Measurements from ENCODE around the gene DEFB132. TPM values are rescaled to one million over a fixed set of nuclear protein-coding genes. Genes with fewer than 3 reads are reported as not detected.

DEFB132 gene
- total and polyA plus RNA-seq, 9 of the 15 experiments (the other 6 are each of a cell fraction or from before 2014, with no cell fraction given), result not detected

DNA sequence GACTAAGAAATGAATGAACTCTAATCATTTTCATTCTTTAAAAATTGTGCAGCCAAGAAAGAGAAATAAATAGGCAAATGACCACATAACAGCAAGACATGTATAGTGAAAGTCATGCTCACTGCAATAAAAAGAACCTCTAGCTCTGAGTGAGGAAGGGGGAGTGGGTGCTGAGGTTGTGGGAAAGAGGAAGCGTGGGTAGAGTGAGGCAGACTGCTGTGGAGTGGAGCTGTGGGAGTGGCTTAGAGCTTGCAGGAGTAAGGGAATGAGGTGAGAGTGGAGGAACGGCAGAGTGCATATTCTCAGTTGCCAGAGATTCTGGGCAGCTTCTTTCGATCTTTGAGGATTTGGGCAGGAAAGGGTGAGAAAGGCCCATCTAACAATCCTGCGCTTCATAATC lies 20.0 kb upstream of the DEFB132 start:
- Histone ChIP-seq H3K36me3 (ENCODE audit: control insufficient read depth, insufficient read depth, low read length) (no peaks in the 10 kb centered on the region), H3K9me3 (replicated peaks; ENCODE audit: control insufficient read depth, insufficient read depth, low read depth, low read length) (no peaks in the 10 kb centered on the region), H3K4me1 (replicated peaks in 1 of 2; ENCODE audit: control insufficient read depth in 2 of 2, insufficient read depth in 2 of 2, low read length in 2 of 2) (peaks cover 0 to 12% of the 10 kb centered on the region in 2 experiments; a peak in 4 of 5 replicates), H4K20me1 (replicated peaks; ENCODE audit: control insufficient read depth, insufficient read depth, low read length) (no peaks in the 10 kb centered on the region), H2AFZ (ENCODE audit: low read depth, low read length) (0 out of 2 replicates have a peak overlapping the region, but pooled peaks have one; percentile 16), H3K9me1 (ENCODE audit: control insufficient read depth, insufficient read depth, low read length) (no peaks in the 10 kb centered on the region), H3K9ac (ENCODE audit: insufficient read depth in 1 of 2, low read depth in 2 of 2, low read length in 2 of 2) (peak overlapping the region in 1 of 2 experiments; percentile 52; a peak in 1 of 4 replicates), H3K27ac (ENCODE audit: extremely low read depth, low read depth, low read length) (no peak overlapping the region), H3K27me3 (ENCODE audit: control insufficient read depth in 2 of 2, insufficient read depth in 2 of 2, low read length in 2 of 2) (no peaks in the 10 kb centered on the region), H3K4me2 (ENCODE audit: insufficient read depth, low read length) (peak overlapping the region; percentile 32; the same call in 1 of the 2 replicates), H3K4me3 (no peak overlapping the region), H3K79me2 (ENCODE audit: control insufficient read depth, insufficient read depth, low read length) (no peaks in the 10 kb centered on the region)
- POLR2A ChIA-PET, result interaction anchor here (0.6 to 1.2 kb wide), 4 partner anchors 10 to 21 kb away, joined by 3 to 5 read pairs (median 3); partner anchors contain the start of gene DEFB129
- ATAC-seq (peak; percentile 58), DNase-seq (ENCODE audit: extremely low read depth in 1 of 4, low spot score in 3 of 4) (peak in 1 of 4 experiments; percentile 51), FAIRE-seq (peak; percentile 32)
- TF ChIP-seq GATAD2A (IDR thresholded peaks at IDR 0.05) (no peak), DPF2 (IDR thresholded peaks at IDR 0.05) (0 out of 2 replicates have a peak, but pooled peaks have one; percentile 34), HDAC1 (IDR thresholded peaks at IDR 0.05) (0 out of 4 replicates have a peak, but pooled peaks of 1 of the 2 experiments have one; percentile 34), SUPT5H (IDR thresholded peaks at IDR 0.05) (no peak), EGR1 (conservative IDR thresholded peaks at IDR 0.05) (peak; percentile 82), NFE2 (IDR thresholded peaks at IDR 0.05; ENCODE audit: low read depth) (peak; percentile 21; the same call in 1 of the 2 replicates), C11orf30 (IDR thresholded peaks at IDR 0.05; ENCODE audit: low read depth) (peak; percentile 14; the same call in 1 of the 2 replicates), SMARCE1 (IDR thresholded peaks at IDR 0.05) (peak; percentile 46; the same call in 1 of the 2 replicates), MTA1 (IDR thresholded peaks at IDR 0.05; ENCODE audit: borderline replicate concordance) (0 out of 2 replicates have a peak, but pooled peaks have one; percentile 57), SPI1 (IDR thresholded peaks at IDR 0.05; ENCODE audit: borderline replicate concordance, low read depth, low read length) (peak; percentile 87), JUN (IDR thresholded peaks at IDR 0.05; ENCODE audit: borderline replicate concordance, low read depth, low read length) (no peak), JUN (CRISPR knock-in tag; IDR thresholded peaks at IDR 0.05; ENCODE audit: borderline replicate concordance) (no peak), XRCC5 (IDR thresholded peaks at IDR 0.05; ENCODE audit: low read depth, low read length) (no peak), ARID1B (IDR thresholded peaks at IDR 0.05) (peak; percentile 29; the same call in 1 of the 2 replicates), VEZF1 (CRISPR knock-in tag; IDR thresholded peaks at IDR 0.05) (peak; percentile 53; the same call in 1 of the 2 replicates)
- intact Hi-C loops (cut with micrococcal nuclease), result no loop called here
- in situ Hi-C loops (cut with MboI), result no loop called here
- BruUV-seq (replicated peaks), result no TSS peak
- CTCF ChIA-PET (ENCODE audit: low intra/inter-chr PET ratio), result interaction anchor here (0.6 kb wide), 1 partner anchor 30 kb away, joined by 3 read pairs; no protein-coding TSS in a partner anchor
- WGBS (ENCODE audit: insufficient coverage, low coverage, missing lambda C conversion rate), result 10% methylated on average over 2 of the region's 4 CpGs
